Osteocyte (in vitro differentiated cells): ENCODE data around the gene PRDM16. TPM values are rescaled to one million over a fixed set of nuclear protein-coding genes. Genes with fewer than 3 reads are reported as not detected.

Source experiments
- DNase-seq: peaks from one replicate; pipeline ENCODE4 v3.0.0; 2021; ENCODE audit warnings: mixed read lengths; ENCODE audit not compliant: unreplicated experiment; ENCODE audit errors: extremely low spot score
- H3K27ac Mint-ChIP-seq: one replicate; pipeline ENCODE4 v1.8.0; 2021; ENCODE audit warnings: mild to moderate bottlenecking, mixed read lengths; ENCODE audit not compliant: unreplicated experiment
- H3K27me3 Mint-ChIP-seq: one replicate; pipeline ENCODE4 v1.8.0; 2021; ENCODE audit warnings: mixed read lengths; ENCODE audit not compliant: unreplicated experiment
- H3K36me3 Mint-ChIP-seq: one replicate; pipeline ENCODE4 v1.8.0; 2021; ENCODE audit warnings: mixed read lengths; ENCODE audit not compliant: unreplicated experiment
- H3K4me1 Mint-ChIP-seq: one replicate; pipeline ENCODE4 v1.8.0; 2021; ENCODE audit warnings: mixed read lengths; ENCODE audit not compliant: unreplicated experiment
- H3K4me3 Mint-ChIP-seq: one replicate; pipeline ENCODE4 v1.8.0; 2021; ENCODE audit warnings: mild to moderate bottlenecking, moderate library complexity, mixed read lengths; ENCODE audit not compliant: unreplicated experiment
- H3K9me3 Mint-ChIP-seq: one replicate; pipeline ENCODE4 v1.8.0; 2021; ENCODE audit warnings: mixed read lengths; ENCODE audit not compliant: unreplicated experiment
- CTCF ChIP-seq: fragments of 200-600 bp; sonication (generic); IDR thresholded peaks from 2 replicates; pipeline ENCODE4 v1.5.0; 2021; ENCODE audit warnings: antibody characterized with exemption, mild to moderate bottlenecking, moderate library complexity
- total RNA-seq: library from RNA; stranded (reverse); gene quantifications from 2 replicates; pipeline ENCODE4 v1.2.1, GENCODE V29; 2021

PRDM16 gene
- total RNA-seq, 1 donor from 2014 or later: 7.1 TPM

- DNase-seq: no peak
- TF ChIP-seq CTCF: no peak
- no peaks in the 10 kb centered on the region for H3K36me3 Mint-ChIP-seq
- H3K4me3 Mint-ChIP-seq: no peak overlapping the region
- H3K9me3 Mint-ChIP-seq: no peaks in the 10 kb centered on the region
- H3K27ac Mint-ChIP-seq: no peak overlapping the region
- no peaks in the 10 kb centered on the region for H3K4me1 Mint-ChIP-seq
- peaks cover 3% of the 10 kb centered on the region for H3K27me3 Mint-ChIP-seq
Measured at GRCh38 chr1:3035563-3036446, 33.2 kb upstream of the PRDM16 start.

- H3K27ac Mint-ChIP-seq: no peak overlapping the region
- no peak overlapping the region for H3K4me3 Mint-ChIP-seq
- peaks cover 3% of the 10 kb centered on the region for H3K27me3 Mint-ChIP-seq
- TF ChIP-seq CTCF: no peak
- H3K9me3 Mint-ChIP-seq: no peaks in the 10 kb centered on the region
- no peaks in the 10 kb centered on the region for H3K36me3 Mint-ChIP-seq
- no peaks in the 10 kb centered on the region for H3K4me1 Mint-ChIP-seq
- DNase-seq: no peak
Measured at GRCh38 chr1:3036447-3037280, 32.3 kb upstream of the PRDM16 start.

- Mint-ChIP-seq H3K9me3 (no peaks in the 10 kb centered on the region), H3K36me3 (no peaks in the 10 kb centered on the region), H3K27ac (no peak overlapping the region), H3K4me1 (no peaks in the 10 kb centered on the region), H3K4me3 (no peak overlapping the region), H3K27me3 (peaks cover 3% of the 10 kb centered on the region)
- no peak for TF ChIP-seq CTCF
- DNase-seq: no peak
Measured at GRCh38 chr1:3037281-3038040, 31.5 kb upstream of the PRDM16 start.

GRCh38 chr1:3038113-3038551 is 30.9 kb upstream of the PRDM16 start:
- DNase-seq: no peak
- H3K27me3 Mint-ChIP-seq: peaks cover 3% of the 10 kb centered on the region
- no peaks in the 10 kb centered on the region for H3K4me1 Mint-ChIP-seq
- H3K9me3 Mint-ChIP-seq: no peaks in the 10 kb centered on the region
- no peaks in the 10 kb centered on the region for H3K36me3 Mint-ChIP-seq
- no peak overlapping the region for H3K27ac Mint-ChIP-seq
- no peak for TF ChIP-seq CTCF
- no peak overlapping the region for H3K4me3 Mint-ChIP-seq
